Right lobe of liver (tissue), 6 donors: ENCODE data around the gene CYBA. TPM values are rescaled to one million over a fixed set of nuclear protein-coding genes. Genes with fewer than 3 reads are reported as not detected.

Experiments used
- ATAC-seq, 4 donors: fragments of 200-7000 bp; cut with Tn5 transposase; one replicate each; pipeline ENCODE4 v1.9.1; 2020; ENCODE audit warnings: mild to moderate bottlenecking in 4 of 4, moderate library complexity in 4 of 4
- DNase-seq, 3 donors: peaks; one replicate each; pipeline ENCODE4 v3.0.0-alpha.2; 2020
- H3K27ac ChIP-seq, 3 donors: fragments of 200-600 bp; one replicate each; pipeline ENCODE4 v1.8.0; 2022
- H3K27me3 ChIP-seq, 2 donors: fragments of 200-600 bp; one replicate each; pipeline ENCODE4 v1.8.0; 2022
- H3K36me3 ChIP-seq, 4 donors: fragments of 200-600 bp; sonication (generic) in 1 of 4; one replicate each; pipeline versions ENCODE4 v1.5.1 to v1.8.0; 2017 to 2022; ENCODE audit warnings: control low read depth in 1 of 4
- H3K4me1 ChIP-seq, 4 donors: fragments of 200-600 bp; sonication (generic) in 1 of 4; one replicate each; pipeline versions ENCODE4 v1.5.1 to v1.8.0; 2017 to 2022; ENCODE audit warnings: control low read depth in 1 of 4
- H3K4me3 ChIP-seq, 3 donors: fragments of 200-600 bp; one replicate each; pipeline ENCODE4 v1.8.0; 2022
- H3K9me3 ChIP-seq, 4 donors: fragments of 200-600 bp; sonication (generic) in 1 of 4; one replicate each; pipeline versions ENCODE4 v1.5.1 to v1.8.0; 2017 to 2022; ENCODE audit warnings: control low read depth in 1 of 4
- CTCF ChIP-seq, 4 donors: fragments of 200-600 bp in 3 of 4; fragments of 450-650 bp in 1 of 4; IDR thresholded peaks; one replicate each; pipeline versions ENCODE4 v1.5.1 to v1.8.0; 2016 to 2022; ENCODE audit warnings: antibody characterized with exemption in 4 of 4, mild to moderate bottlenecking in 2 of 4
- POLR2A ChIP-seq: fragments of 450-650 bp; IDR thresholded peaks from one replicate; pipeline ENCODE4 v1.6.1; 2017; ENCODE audit warnings: antibody characterized with exemption, mild to moderate bottlenecking
- WGBS: methylation state at CpG from one replicate; pipeline ENCODE4 v1.1.6; 2018; ENCODE audit warnings: low coverage, low lambda C conversion rate; ENCODE audit not compliant: insufficient coverage; ENCODE audit errors: missing lambda C conversion rate; 5-methylcytosine and 5-hydroxymethylcytosine counted together
- intact Hi-C, 2 donors: fragments of 100-400 bp; cut with DNase I; formaldehyde crosslinking; loops; one replicate each; pipeline versions ENCODE4 v1.11.2 to v1.14.1; 2022
- total RNA-seq, 6 experiments: library from RNA; depleted of rRNA in 2 of 6; stranded (reverse); fragments of >200 nt in 2 of 6; fragmentation: NEBNext Ultra II Directional in 3 of 6; extraction: Animal tissue kit (Norgen Biotek cat#: 25700) in 3 of 6; gene quantifications; one replicate each; pipeline versions ENCODE4 v1.1.0 to v1.2.4, GENCODE V29; 2016 to 2023
- donor health status: DM: no; HTN: yes; CAD: no.
- donor health status: DM: no; HTN: no; CAD: no.
- donor health status: DM: no; HTN: no; CAD: no.
- donor health status: DM: no; HTN: yes; CAD: no.
- donor health status: DM: no; HTN: yes; CAD: no.

The CYBA gene
- total RNA-seq, 6 experiments from 2014 or later = 22.8 to 70.0 (median 41.3) TPM

GRCh38 chr16:88639231-88640038 is 11.4 kb downstream of the CYBA start:
- TF ChIP-seq POLR2A (no peak), CTCF (IDR thresholded peaks at IDR 0.05) (no peak)

GRCh38 chr16:88638323-88639230 is 12.3 kb downstream of the CYBA start, which contains the start of gene IL17C:
IL17C (plus strand) TSS chr16:88638572; CDS start chr16:88638642, 70 bp downstream.
- 47% methylated on average over 9 of the region's 27 CpGs for WGBS
- no peak for DNase-seq
- intact Hi-C loops = no loop called here
- ATAC-seq = no peak
- H3K27me3 ChIP-seq = no peaks in the 10 kb centered on the region
- H3K27ac ChIP-seq = no peak within 1 kb of the TSS
- no peaks in the 10 kb centered on the region for H3K4me1 ChIP-seq
- no peaks in the 10 kb centered on the region for H3K36me3 ChIP-seq
- H3K9me3 ChIP-seq = no peaks in the 10 kb centered on the region
- no peak within 1 kb of the TSS for H3K4me3 ChIP-seq
- TF ChIP-seq CTCF (IDR thresholded peaks at IDR 0.05) (no peak), POLR2A (no peak)

More at GRCh38 chr16:88639231-88640038, 11.4 kb downstream of the CYBA start:
- ATAC-seq = peak in 2 of 4 donors; percentile 14 to 20
- H3K27me3 ChIP-seq = no peaks in the 10 kb centered on the region
- H3K9me3 ChIP-seq = no peaks in the 10 kb centered on the region
- no peaks in the 10 kb centered on the region for H3K4me1 ChIP-seq
- no peak overlapping the region for H3K27ac ChIP-seq
- H3K36me3 ChIP-seq = no peaks in the 10 kb centered on the region
- DNase-seq = no peak
- intact Hi-C loops = no loop called here
- WGBS = 0% methylated on average over 3 of the region's 45 CpGs
- no peak overlapping the region for H3K4me3 ChIP-seq

- Histone ChIP-seq H3K4me3 (no peak overlapping the region), H3K27me3 (no peaks in the 10 kb centered on the region), H3K36me3 (peaks cover 0 to 8% (median 0%) of the 10 kb centered on the region in 4 donors), H3K4me1 (no peaks in the 10 kb centered on the region), H3K9me3 (no peaks in the 10 kb centered on the region), H3K27ac (no peak overlapping the region)
- ATAC-seq (no peak), DNase-seq (no peak)
- intact Hi-C loops = no loop called here
- TF ChIP-seq CTCF (IDR thresholded peaks at IDR 0.05) = no peak
- TF ChIP-seq POLR2A = no peak
- WGBS = 40% methylated on average over 1 of the region's 23 CpGs
Observed at GRCh38 chr16:88636488-88637265, 14.2 kb downstream of the CYBA start.

- intact Hi-C loops = no loop called here
- Histone ChIP-seq H3K4me3 (no peak overlapping the region), H3K36me3 (peaks cover 0 to 16% (median 6%) of the 10 kb centered on the region in 4 donors), H3K27me3 (no peaks in the 10 kb centered on the region), H3K9me3 (no peaks in the 10 kb centered on the region), H3K27ac (no peak overlapping the region), H3K4me1 (no peaks in the 10 kb centered on the region)
- DNase-seq (no peak), ATAC-seq (no peak)
- WGBS = 100% methylated on average over 1 of the region's 17 CpGs
- TF ChIP-seq CTCF (IDR thresholded peaks at IDR 0.05) (no peak), POLR2A (no peak)
Observed at GRCh38 chr16:88635671-88636319, 15.1 kb downstream of the CYBA start.
